C1 segment of cervical spinal cord (tissue), 14 donors: ENCODE measurements around the gene TMEM47.

Experiments used
- DNase-seq, 14 donors: peaks; one replicate each; lab custom pipeline; 2025; lab: John Stamatoyannopoulos, UW

TMEM47 gene

DNA sequence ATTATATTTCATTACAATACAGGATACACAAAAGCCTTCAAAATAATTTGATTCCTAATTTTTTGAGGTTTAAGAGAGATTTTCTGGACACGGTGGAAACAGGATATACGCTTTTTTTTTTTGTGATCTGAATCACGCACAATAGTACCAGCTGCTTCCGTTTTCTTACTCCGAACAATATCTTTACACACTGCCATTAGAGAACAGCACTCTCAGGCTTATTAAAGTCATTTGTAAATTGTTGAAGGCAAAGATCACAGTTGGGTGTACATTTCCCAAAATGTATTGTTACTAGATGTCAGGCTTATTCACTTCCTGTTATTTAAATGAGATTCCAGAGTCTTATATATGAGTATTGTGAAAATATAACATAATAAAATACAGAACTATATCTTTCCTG is 71.5 kb downstream of the TMEM47 start:
- DNase-seq = no peak

DNA sequence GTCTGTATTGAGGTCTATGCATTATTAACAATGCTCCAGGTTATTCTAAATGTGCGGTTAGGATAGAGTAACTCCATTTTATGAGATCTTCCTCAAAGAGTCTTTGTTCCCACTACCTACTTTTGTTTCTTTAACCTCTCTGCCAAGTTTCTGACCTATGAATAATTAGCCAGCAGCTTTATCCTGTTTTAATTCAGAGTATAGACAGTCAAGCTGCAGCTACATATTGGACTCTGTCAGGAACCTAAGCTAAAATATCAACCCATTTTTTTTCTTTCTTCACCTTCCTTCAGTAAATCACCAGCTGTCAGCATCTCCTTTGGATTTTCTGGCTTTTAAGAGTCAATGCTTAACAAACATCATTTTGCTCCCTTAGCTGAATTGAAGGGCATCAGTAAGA is 72.3 kb downstream of the TMEM47 start:
- no peak for DNase-seq

DNA sequence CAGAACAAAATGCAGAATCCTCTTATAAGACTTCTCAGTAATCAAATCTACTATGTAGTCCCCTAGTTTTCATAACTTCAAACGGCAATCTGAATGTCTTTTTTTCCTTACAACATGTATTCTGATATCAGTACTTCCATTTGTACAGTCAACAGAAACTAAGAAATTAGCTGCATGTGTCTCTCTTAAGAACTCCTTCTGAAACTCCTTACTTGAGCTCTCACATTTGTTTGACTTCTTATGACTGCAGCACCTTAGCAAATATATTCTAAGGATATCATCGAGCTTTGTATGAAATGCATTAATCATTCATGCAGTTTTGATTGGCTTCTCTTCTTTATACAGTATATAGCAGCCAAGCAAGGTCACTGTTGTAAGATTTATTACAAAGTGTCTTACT is 77.0 kb downstream of the TMEM47 start:
- no peak for DNase-seq

DNA sequence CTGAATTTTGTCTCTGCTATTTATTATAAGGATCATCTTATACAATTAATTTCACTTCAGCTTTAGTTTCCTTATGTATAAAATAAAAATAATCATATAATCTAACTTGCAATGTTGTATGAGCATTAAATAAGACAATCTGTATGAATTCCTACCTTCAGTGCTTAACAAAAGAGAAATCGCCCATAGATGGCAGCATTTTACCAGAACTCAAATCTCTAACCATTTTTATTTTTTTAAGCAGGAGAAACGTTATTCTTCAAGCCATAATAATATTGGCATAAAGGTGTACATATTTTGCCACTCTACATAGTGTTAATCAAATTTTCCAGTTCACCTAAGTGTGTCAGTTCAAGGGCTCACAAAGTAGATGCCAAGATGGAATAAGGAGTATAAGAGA is 78.8 kb downstream of the TMEM47 start:
- no peak for DNase-seq
